GM12872 (cell line): Measurements from ENCODE around the gene GLG1.

Experiments
- TF ChIP-seq, protein P1 (sequence below): IDR thresholded peaks from 3 replicates; pipeline ENCODE4 v1.5.1; 2011; ENCODE audit warnings: low read depth, mild to moderate bottlenecking, low read length, moderate library complexity; ENCODE audit not compliant: insufficient read depth

GLG1 gene

GRCh38 chr16:74568961-74569631 lies 37.8 kb downstream of the GLG1 start:
- TF ChIP-seq, protein P1, sequence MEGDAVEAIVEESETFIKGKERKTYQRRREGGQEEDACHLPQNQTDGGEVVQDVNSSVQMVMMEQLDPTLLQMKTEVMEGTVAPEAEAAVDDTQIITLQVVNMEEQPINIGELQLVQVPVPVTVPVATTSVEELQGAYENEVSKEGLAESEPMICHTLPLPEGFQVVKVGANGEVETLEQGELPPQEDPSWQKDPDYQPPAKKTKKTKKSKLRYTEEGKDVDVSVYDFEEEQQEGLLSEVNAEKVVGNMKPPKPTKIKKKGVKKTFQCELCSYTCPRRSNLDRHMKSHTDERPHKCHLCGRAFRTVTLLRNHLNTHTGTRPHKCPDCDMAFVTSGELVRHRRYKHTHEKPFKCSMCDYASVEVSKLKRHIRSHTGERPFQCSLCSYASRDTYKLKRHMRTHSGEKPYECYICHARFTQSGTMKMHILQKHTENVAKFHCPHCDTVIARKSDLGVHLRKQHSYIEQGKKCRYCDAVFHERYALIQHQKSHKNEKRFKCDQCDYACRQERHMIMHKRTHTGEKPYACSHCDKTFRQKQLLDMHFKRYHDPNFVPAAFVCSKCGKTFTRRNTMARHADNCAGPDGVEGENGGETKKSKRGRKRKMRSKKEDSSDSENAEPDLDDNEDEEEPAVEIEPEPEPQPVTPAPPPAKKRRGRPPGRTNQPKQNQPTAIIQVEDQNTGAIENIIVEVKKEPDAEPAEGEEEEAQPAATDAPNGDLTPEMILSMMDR = no peak

DNA sequence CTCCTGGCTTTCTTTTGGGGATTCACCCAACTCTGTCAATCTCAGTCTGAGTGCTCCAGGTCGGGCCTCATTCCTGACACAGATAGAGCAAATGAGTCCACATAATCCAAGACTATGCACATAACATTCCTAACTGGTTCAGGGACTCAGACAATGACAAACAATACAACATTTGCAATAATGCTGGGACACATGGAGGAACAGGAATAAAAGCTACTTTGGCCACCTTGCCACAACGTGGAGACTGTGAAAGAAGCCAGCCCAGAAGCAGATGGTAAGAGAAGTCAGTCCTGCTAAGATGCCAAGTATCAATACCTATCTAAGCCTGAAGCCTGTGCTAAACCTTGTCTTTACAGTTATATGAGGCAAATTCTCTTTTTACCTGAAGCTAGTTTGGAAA lies 39.0 kb downstream of the GLG1 start:
- TF ChIP-seq, protein P1 = no peak

DNA sequence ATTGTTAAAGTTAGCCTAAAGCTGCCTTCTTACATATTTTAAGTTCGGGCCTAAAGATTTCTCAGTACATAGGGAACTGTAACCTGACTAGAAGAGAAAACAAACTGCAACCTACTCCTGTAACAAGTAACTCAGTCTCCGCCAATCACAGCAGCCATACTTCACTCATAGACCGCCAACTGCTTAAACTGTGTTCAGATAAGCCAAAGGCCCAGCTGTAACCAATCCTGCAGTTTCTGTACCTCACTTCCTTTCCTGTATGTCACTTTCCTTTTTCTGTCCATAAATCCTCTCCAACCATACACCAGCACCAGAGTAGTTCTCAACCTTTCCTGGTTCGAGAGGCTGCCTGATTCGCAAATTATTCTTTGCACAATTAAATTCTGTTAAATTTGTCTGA lies 41.5 kb downstream of the GLG1 start:
- TF ChIP-seq, protein P1 = no peak

DNA sequence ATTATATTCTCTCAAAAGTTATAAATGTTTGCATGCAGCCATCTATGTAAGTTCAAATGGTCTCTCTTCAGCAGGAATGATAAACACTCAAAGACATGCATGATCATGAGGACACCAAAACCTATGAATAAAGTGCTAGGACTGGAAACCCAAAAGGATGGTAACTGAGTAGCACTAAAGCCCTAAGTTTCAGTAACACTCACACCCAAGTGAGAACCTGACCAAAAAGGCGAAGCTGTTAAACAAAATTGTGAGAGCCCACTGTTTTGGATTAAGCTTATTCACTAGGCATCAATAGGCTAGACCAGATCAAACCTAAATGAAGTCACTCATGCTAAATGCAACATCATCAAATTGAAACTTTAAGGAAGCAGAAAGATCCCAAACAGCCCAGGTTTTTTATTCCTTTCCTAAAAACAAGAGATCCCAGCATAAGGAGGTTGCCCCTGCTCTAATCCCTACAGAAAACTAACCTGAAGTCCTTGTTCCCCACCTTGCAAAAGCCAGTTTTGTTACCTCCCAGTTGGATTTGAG lies 42.4 kb downstream of the GLG1 start:
- TF ChIP-seq, protein P1 = no peak

GRCh38 chr16:74563828-74564263 lies 43.1 kb downstream of the GLG1 start:
- TF ChIP-seq, protein P1 = no peak

DNA sequence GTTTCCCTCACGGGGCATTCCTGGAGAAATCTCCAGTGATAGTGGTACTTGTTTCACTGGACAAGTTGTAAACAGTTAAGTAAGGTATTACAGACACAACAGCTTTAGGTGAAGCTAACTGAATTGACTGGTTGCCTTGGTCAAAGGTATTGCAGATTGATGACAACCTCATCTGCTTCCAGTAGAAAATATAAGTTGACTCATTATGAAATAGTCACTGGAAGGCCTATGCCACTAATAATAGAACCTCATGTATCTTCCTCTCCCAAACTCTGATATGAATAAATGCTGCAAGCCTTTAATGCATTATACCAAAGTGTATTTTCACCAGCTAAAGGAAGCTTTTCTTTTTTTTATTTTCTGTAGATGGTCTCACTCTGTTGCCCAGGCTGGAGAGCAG lies 44.8 kb downstream of the GLG1 start:
- TF ChIP-seq, protein P1 = no peak

GRCh38 chr16:74561626-74562025 lies 45.3 kb downstream of the GLG1 start:
- TF ChIP-seq, protein P1 = no peak

DNA sequence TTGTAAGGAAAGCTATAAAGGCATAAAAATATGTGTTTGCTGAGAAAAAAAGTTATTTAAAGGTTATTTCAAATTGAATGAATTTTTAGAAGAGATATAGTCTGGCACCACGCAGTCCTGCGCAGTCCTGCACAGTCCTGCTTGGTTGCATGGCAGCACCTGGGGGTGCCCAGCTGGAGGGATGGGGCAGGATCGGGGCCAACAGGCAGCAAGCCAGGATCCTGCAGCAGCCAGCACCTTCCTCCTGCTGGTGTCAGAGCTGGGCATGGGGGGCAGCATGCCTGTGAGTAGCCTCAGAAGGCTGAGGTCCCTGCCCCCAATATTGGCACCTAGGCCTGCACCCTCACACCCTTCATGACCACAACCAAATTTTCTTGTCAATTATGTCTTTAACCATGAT lies 46.0 kb downstream of the GLG1 start:
- TF ChIP-seq, protein P1 = no peak
